HCT116 (cell line): ENCODE results near the gene UBAC2.

ENCODE experiments used
- ELF1 ChIP-seq: IDR thresholded peaks from 2 replicates; pipeline ENCODE4 v1.6.1; 2012; ENCODE audit warnings: low read depth, borderline replicate concordance
- EZH2 ChIP-seq: fragments of 200-600 bp; sonication (generic); IDR thresholded peaks from 2 replicates; pipeline ENCODE4 v1.6.1; 2017; ENCODE audit warnings: antibody characterized with exemption, mixed run types
- JUND ChIP-seq: IDR thresholded peaks from 2 replicates; pipeline ENCODE4 v1.6.1; 2012
- POLR2A ChIP-seq: IDR thresholded peaks from 2 replicates; pipeline ENCODE4 v1.7.0; 2011; ENCODE audit warnings: borderline replicate concordance; ENCODE audit not compliant: insufficient read depth, insufficient read length; ENCODE audit errors: extremely low read depth
- POLR2AphosphoS5 ChIP-seq: IDR thresholded peaks from 2 replicates; pipeline ENCODE4 v1.6.1; 2011; ENCODE audit warnings: mild to moderate bottlenecking, low read depth, low read length, moderate library complexity
- SP1 ChIP-seq: IDR thresholded peaks from 2 replicates; pipeline ENCODE4 v1.6.1; 2012; ENCODE audit warnings: low read depth
- YY1 ChIP-seq: IDR thresholded peaks from 2 replicates; pipeline ENCODE4 v1.6.1; 2011; ENCODE audit warnings: low read length, low read depth, moderate library complexity, mild to moderate bottlenecking; ENCODE audit not compliant: insufficient replicate concordance; ENCODE audit errors: extremely low read depth
- ZFX ChIP-seq: fragments of 450-650 bp; IDR thresholded peaks from 2 replicates; pipeline ENCODE4 v1.6.1; 2017
- ZNF274 ChIP-seq: fragments of 200-500 bp; sonication (Bioruptor generic); IDR thresholded peaks from 2 replicates; pipeline ENCODE4 v1.6.1; 2014; ENCODE audit warnings: mild to moderate bottlenecking, low read depth, low read length, inconsistent platforms
- TF ChIP-seq, protein P1 (sequence below), 3 experiments: fragments of 200-600 bp in 1 of 3; sonication (generic) in 1 of 3; IDR thresholded peaks in 2 of 3; conservative IDR thresholded peaks in 1 of 3; 2 replicates each; pipeline ENCODE4 v1.5.1; 2012 to 2017; ENCODE audit warnings: low read depth in 2 of 3, low read length in 2 of 3, antibody characterized with exemption in 1 of 3, borderline replicate concordance in 1 of 3, control low read depth in 1 of 3, mild to moderate bottlenecking in 1 of 3, mixed read lengths in 1 of 3, mixed run types in 1 of 3, moderate library complexity in 1 of 3; ENCODE audit not compliant: insufficient read depth in 1 of 3
- TF ChIP-seq, protein P2 (sequence below): IDR thresholded peaks from 2 replicates; pipeline ENCODE4 v1.6.1; 2012
- TF ChIP-seq, protein P3 (sequence below): IDR thresholded peaks from 2 replicates; pipeline ENCODE4 v1.6.1; 2011; ENCODE audit warnings: mild to moderate bottlenecking, low read length, moderate library complexity; ENCODE audit not compliant: insufficient replicate concordance; ENCODE audit errors: extremely low read depth
- TF ChIP-seq, protein P4 (sequence below): IDR thresholded peaks from 2 replicates; pipeline ENCODE4 v1.6.1; 2012; ENCODE audit warnings: low read depth

DNA sequence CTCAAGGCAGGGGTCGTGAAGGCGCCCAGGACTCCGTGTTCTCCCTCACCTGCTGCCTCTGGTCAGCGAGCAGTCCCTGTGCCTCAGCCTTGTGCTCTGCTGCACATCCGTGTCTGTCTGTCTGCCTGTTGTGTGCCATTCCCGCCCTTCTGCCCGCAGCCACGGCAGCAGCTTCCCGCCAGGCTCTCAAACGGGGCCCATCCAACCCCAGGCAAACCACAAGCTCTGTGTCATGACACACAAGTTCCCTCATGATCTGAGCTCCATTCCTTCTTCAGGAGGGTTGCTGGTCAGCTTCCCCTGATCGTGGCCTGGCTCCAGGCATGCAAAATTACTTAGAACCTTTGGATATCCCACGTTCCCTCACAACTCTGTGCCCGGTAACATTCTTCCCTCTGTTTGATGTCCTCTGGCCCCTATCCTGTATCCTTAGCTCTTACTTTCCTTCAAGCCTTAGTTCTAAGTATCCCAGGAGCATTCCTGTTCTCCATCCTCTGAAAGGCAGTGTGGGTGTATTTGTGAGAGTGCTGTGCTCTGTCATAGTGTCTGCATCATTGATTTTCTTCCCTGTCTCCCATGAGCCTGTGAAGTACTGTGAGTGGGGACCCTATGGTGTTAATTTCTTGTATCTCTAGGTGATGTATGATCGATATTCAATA is 103.3 kb downstream of the UBAC2 start:
- TF ChIP-seq, protein P1, sequence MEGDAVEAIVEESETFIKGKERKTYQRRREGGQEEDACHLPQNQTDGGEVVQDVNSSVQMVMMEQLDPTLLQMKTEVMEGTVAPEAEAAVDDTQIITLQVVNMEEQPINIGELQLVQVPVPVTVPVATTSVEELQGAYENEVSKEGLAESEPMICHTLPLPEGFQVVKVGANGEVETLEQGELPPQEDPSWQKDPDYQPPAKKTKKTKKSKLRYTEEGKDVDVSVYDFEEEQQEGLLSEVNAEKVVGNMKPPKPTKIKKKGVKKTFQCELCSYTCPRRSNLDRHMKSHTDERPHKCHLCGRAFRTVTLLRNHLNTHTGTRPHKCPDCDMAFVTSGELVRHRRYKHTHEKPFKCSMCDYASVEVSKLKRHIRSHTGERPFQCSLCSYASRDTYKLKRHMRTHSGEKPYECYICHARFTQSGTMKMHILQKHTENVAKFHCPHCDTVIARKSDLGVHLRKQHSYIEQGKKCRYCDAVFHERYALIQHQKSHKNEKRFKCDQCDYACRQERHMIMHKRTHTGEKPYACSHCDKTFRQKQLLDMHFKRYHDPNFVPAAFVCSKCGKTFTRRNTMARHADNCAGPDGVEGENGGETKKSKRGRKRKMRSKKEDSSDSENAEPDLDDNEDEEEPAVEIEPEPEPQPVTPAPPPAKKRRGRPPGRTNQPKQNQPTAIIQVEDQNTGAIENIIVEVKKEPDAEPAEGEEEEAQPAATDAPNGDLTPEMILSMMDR (IDR thresholded peaks at IDR 0.05 in 2 of 3, conservative IDR thresholded peaks at IDR 0.05 in 1 of 3; ENCODE audit: borderline replicate concordance in 1 of 3, insufficient read depth in 1 of 3, low read depth in 2 of 3, low read length in 2 of 3): no peak
- TF ChIP-seq POLR2AphosphoS5: no peak
- TF ChIP-seq ELF1: no peak
- no peak for TF ChIP-seq YY1
- no peak for TF ChIP-seq ZNF274
- TF ChIP-seq, protein P2, sequence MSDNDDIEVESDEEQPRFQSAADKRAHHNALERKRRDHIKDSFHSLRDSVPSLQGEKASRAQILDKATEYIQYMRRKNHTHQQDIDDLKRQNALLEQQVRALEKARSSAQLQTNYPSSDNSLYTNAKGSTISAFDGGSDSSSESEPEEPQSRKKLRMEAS: no peak
- TF ChIP-seq POLR2A: no peak
- TF ChIP-seq, protein P3, sequence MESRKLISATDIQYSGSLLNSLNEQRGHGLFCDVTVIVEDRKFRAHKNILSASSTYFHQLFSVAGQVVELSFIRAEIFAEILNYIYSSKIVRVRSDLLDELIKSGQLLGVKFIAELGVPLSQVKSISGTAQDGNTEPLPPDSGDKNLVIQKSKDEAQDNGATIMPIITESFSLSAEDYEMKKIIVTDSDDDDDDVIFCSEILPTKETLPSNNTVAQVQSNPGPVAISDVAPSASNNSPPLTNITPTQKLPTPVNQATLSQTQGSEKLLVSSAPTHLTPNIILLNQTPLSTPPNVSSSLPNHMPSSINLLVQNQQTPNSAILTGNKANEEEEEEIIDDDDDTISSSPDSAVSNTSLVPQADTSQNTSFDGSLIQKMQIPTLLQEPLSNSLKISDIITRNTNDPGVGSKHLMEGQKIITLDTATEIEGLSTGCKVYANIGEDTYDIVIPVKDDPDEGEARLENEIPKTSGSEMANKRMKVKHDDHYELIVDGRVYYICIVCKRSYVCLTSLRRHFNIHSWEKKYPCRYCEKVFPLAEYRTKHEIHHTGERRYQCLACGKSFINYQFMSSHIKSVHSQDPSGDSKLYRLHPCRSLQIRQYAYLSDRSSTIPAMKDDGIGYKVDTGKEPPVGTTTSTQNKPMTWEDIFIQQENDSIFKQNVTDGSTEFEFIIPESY: no peak
- no peak for TF ChIP-seq ZFX
- TF ChIP-seq JUND: no peak
- TF ChIP-seq, protein P4, sequence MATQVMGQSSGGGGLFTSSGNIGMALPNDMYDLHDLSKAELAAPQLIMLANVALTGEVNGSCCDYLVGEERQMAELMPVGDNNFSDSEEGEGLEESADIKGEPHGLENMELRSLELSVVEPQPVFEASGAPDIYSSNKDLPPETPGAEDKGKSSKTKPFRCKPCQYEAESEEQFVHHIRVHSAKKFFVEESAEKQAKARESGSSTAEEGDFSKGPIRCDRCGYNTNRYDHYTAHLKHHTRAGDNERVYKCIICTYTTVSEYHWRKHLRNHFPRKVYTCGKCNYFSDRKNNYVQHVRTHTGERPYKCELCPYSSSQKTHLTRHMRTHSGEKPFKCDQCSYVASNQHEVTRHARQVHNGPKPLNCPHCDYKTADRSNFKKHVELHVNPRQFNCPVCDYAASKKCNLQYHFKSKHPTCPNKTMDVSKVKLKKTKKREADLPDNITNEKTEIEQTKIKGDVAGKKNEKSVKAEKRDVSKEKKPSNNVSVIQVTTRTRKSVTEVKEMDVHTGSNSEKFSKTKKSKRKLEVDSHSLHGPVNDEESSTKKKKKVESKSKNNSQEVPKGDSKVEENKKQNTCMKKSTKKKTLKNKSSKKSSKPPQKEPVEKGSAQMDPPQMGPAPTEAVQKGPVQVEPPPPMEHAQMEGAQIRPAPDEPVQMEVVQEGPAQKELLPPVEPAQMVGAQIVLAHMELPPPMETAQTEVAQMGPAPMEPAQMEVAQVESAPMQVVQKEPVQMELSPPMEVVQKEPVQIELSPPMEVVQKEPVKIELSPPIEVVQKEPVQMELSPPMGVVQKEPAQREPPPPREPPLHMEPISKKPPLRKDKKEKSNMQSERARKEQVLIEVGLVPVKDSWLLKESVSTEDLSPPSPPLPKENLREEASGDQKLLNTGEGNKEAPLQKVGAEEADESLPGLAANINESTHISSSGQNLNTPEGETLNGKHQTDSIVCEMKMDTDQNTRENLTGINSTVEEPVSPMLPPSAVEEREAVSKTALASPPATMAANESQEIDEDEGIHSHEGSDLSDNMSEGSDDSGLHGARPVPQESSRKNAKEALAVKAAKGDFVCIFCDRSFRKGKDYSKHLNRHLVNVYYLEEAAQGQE: no peak
- TF ChIP-seq SP1: no peak
- TF ChIP-seq EZH2: no peak
